Suprapubic skin (tissue), 4 donors: ENCODE results near the gene ATP11A.
"Not testable (repeated sequence)": the region's sequence is repeated elsewhere in the genome, so short reads cannot be mapped to it uniquely, and the experiment has no call there.

Source experiments
- POLR2A ChIP-seq, 2 donors: fragments of 450-650 bp; IDR thresholded peaks; one replicate each; pipeline ENCODE4 v1.6.1; 2017; ENCODE audit warnings: antibody characterized with exemption in 2 of 2, mild to moderate bottlenecking in 2 of 2, moderate library complexity in 2 of 2
- POLR2AphosphoS5 ChIP-seq, 3 donors: sonication (generic); formaldehyde crosslinking; IDR thresholded peaks; one replicate each; pipeline ENCODE4 v1.6.1; 2017; ENCODE audit warnings: antibody characterized with exemption in 3 of 3
- TF ChIP-seq, protein P1 (sequence below), 2 donors: fragments of 200-600 bp in 1 of 2; fragments of 450-650 bp in 1 of 2; sonication (generic) in 1 of 2; IDR thresholded peaks; one replicate each; pipeline ENCODE4 v1.5.1; 2016 to 2019; ENCODE audit warnings: antibody characterized with exemption in 2 of 2, mild to moderate bottlenecking in 1 of 2, moderate library complexity in 1 of 2

DNA sequence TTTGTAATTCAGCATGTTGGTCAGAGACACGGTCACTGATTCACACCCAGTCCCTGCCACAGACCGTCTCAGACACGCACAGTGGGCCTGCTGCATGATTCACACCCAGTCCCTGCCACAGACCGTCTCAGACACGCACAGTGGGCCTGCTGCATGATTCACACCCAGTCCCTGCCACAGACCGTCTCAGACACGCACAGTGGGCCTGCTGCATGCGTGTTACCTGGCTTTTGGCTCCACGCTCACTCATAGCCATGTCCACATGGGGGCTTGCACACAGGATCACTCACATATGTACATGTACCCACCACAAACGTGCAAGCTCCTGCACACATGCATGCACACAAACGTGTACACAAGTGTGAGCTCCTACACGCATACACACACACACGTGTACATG is 194.9 kb downstream of the ATP11A start:
- TF ChIP-seq, protein P1, sequence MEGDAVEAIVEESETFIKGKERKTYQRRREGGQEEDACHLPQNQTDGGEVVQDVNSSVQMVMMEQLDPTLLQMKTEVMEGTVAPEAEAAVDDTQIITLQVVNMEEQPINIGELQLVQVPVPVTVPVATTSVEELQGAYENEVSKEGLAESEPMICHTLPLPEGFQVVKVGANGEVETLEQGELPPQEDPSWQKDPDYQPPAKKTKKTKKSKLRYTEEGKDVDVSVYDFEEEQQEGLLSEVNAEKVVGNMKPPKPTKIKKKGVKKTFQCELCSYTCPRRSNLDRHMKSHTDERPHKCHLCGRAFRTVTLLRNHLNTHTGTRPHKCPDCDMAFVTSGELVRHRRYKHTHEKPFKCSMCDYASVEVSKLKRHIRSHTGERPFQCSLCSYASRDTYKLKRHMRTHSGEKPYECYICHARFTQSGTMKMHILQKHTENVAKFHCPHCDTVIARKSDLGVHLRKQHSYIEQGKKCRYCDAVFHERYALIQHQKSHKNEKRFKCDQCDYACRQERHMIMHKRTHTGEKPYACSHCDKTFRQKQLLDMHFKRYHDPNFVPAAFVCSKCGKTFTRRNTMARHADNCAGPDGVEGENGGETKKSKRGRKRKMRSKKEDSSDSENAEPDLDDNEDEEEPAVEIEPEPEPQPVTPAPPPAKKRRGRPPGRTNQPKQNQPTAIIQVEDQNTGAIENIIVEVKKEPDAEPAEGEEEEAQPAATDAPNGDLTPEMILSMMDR (IDR thresholded peaks at IDR 0.05) = not testable (repeated sequence)
- not testable (repeated sequence) for TF ChIP-seq POLR2A, POLR2AphosphoS5 (IDR thresholded peaks at IDR 0.05)
